Measurements from ENCODE around the gene RAD23B.

The RAD23B gene

DNA sequence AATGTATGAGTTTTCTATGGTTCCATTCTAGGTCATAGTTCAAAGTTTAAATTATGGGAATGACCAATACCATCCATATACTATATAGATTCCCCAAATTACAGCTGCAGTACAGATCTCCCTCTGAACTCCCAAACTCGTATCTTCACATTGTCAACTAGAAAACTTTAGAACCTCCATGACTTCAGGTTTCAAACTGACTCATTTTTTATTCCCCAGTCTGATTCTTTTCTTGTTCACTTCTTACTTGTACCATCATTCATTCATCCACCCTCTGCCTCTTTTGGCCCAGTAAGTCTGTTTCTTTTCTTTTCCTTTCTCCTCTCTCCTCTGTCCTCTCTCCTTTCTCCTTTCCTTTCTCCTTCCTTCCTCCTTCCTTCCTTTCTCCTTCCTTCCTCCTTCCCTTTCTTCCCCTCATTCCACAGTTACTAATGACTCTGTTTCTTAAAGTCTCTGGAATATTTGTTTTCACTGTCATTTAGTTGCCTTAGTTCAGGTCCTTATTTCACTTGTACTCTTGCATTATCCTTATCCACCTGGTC is 30.5 kb downstream of the RAD23B start:
- peaks cover 39% of the 10 kb centered on the region for H3K36me3 Mint-ChIP-seq (ENCODE audit: insufficient read depth)
- H3K27ac Mint-ChIP-seq = peak overlapping the region; percentile 1 to 17
- no peaks in the 10 kb centered on the region for H3K9me3 Mint-ChIP-seq
- peak overlapping the region in 1 of 2 donors; percentile 5 for H3K4me3 Mint-ChIP-seq
- H3K27me3 Mint-ChIP-seq = no peaks in the 10 kb centered on the region
- no peak for DNase-seq
- no peak for ATAC-seq (replicated peaks)
- peaks cover 50 to 73% of the 10 kb centered on the region in 2 donors for H3K4me1 Mint-ChIP-seq (ENCODE audit: low read depth in 2 of 2)

DNA sequence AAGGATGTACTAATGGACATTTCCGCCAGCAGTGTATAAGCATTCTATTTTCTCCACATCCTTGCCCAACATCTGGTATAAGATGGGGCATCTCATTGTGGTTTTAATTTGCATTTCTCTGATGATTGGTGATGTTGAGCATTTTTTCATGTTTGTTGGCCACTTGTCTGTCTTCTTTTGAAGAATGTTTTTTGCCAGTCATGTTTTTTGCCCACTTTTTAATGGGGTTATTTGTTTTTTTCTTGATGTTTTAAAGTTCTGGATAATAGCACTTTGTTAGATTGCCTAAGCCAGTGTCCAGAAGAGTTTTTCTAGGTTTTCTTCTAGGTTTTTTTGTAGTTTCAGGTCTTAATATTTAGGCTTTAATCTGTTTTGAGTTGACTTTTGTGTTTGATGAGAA is 31.7 kb downstream of the RAD23B start:
- Mint-ChIP-seq H3K27ac (peak overlapping the region in 1 of 2 donors; percentile 33), H3K4me1 (ENCODE audit: low read depth in 2 of 2) (peaks cover 40 to 64% of the 10 kb centered on the region in 2 donors), H3K4me3 (no peak overlapping the region), H3K36me3 (ENCODE audit: insufficient read depth) (peaks cover 46% of the 10 kb centered on the region), H3K9me3 (no peaks in the 10 kb centered on the region), H3K27me3 (no peaks in the 10 kb centered on the region)
- DNase-seq (no peak), ATAC-seq (replicated peaks) (no peak)

DNA sequence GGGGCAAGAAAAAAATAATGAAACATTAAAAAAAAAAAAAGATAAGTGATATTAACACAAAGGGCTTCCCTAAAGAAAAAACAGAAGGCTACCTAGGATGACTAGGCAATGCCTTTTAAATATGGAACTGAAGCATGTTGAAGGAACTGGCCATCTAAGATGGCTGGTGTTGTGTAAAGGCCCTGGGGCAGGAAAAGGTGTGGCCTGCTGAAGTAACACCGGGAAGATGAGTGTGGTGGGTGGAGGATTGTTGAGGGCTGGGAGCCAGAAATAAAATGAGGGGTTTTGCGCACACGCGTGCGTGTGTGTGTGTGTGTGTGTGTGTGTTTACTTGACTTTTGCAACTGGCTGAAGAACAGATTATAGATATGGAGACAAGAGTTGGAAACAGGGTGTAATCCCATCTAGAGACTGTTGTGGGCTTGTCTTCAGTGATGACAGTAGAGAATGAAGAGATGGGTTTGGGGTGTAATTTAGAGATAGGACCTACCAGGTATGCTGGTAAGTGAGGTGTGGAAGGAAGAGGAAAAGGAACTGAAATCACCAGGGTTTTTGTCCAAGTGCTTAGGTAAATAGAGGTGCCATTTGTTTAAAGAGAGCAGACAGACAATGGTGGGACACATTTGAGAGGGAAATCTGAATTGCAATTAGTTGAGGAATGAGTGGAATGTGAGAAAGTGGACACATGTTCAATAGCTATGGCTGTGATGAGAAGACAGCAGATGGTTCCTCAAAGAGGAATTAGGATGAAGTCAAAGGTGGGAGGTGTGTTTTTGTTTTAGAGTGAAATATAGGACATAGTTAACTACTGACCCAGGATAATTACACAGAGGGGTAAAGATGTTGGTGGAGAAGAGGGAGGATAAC is 33.9 kb downstream of the RAD23B start:
- DNase-seq = no peak
- H3K27ac Mint-ChIP-seq = peak overlapping the region; percentile 34 to 52
- ATAC-seq (replicated peaks) = no peak
- no peaks in the 10 kb centered on the region for H3K27me3 Mint-ChIP-seq
- peaks cover 57% of the 10 kb centered on the region for H3K36me3 Mint-ChIP-seq (ENCODE audit: insufficient read depth)
- peak overlapping the region in 1 of 2 donors; percentile 8 for H3K4me3 Mint-ChIP-seq
- H3K9me3 Mint-ChIP-seq = no peaks in the 10 kb centered on the region
- H3K4me1 Mint-ChIP-seq (ENCODE audit: low read depth in 2 of 2) = peaks cover 34 to 60% of the 10 kb centered on the region in 2 donors

DNA sequence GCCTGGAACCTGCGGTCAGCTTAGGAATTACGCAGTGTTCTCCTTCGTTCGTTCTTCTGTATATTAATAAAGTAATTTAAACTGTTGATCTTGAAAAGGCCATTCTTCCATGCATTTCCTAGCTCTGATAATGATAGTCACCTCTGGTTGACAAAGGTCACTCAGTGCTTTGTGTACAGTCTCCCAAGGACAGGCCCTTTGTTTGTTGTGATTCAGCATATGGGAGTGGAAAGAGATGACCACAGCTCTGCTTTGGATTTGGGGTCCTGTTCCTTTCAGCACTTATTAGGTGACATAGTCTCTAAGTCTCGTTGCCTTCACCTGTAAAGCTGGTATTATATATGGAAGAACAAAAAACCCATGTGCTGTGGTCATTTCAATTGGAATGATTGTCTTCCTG is 39.6 kb downstream of the RAD23B start:
- Mint-ChIP-seq H3K9me3 (peaks cover 0 to 3% of the 10 kb centered on the region in 2 donors), H3K36me3 (ENCODE audit: insufficient read depth) (peaks cover 85% of the 10 kb centered on the region), H3K4me3 (no peak overlapping the region), H3K27ac (no peak overlapping the region), H3K4me1 (ENCODE audit: low read depth in 2 of 2) (peaks cover 7 to 30% of the 10 kb centered on the region in 2 donors), H3K27me3 (no peaks in the 10 kb centered on the region)
- DNase-seq = no peak
- no peak for ATAC-seq (replicated peaks)

DNA sequence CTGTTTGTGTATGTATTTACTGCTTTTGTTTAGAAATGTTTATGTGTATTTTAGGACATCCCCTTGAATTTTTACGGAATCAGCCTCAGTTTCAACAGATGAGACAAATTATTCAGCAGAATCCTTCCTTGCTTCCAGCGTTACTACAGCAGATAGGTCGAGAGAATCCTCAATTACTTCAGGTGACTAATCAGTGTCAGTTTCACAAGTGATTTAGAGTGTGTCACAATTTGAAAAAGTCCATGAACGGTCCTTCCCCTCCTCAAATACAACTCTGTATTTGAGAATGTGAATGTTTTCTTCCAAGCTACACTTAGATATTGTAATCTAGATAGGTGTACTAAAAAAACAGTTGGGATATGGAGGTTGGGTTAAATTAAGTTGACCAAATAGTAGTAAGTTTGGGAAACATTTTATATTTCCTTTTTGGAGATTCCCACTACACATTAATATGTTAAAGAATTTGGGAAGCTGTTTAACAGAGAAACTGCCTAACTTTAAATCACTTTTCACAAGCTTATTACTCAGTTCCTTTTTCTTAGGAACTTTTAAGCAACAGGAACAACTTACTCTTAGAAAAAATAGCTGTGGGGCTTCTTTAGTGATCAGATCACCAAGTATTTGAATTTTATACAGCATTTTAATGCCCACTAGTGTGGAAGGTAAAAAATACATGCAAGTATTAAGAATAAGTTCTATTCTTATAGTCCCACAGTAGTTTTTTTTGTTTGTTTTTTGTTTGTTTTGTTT is 40.9 kb downstream of the RAD23B start:
- Mint-ChIP-seq H3K27me3 (no peaks in the 10 kb centered on the region), H3K4me3 (no peak overlapping the region), H3K4me1 (ENCODE audit: low read depth in 2 of 2) (peaks cover 3 to 23% of the 10 kb centered on the region in 2 donors), H3K9me3 (peaks cover 0 to 3% of the 10 kb centered on the region in 2 donors), H3K27ac (peak overlapping the region in 1 of 2 donors; percentile 49), H3K36me3 (ENCODE audit: insufficient read depth) (peaks cover 91% of the 10 kb centered on the region)
- ATAC-seq (replicated peaks) (no peak), DNase-seq (no peak)

DNA sequence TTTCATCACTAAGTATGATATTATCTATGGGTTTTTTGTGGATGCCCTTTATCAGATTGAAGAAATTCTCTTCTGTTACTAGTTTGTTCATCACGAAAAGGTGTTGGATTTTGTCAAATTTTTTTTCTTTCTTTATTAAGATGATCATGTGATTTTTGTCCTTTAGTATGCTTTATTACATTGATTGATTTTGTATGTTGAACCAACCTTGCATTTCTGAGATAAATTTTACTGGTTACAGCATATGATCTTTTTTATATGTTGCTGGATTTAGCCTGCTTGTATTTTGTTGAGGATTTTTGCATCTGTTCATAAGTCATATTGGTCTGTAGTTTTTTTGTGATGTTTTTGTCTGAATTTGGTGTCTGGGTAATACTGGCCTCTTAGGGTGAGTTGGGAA is 42.8 kb downstream of the RAD23B start:
- peaks cover 3 to 20% of the 10 kb centered on the region in 2 donors for H3K4me1 Mint-ChIP-seq (ENCODE audit: low read depth in 2 of 2)
- ATAC-seq (replicated peaks) (no peak), DNase-seq (no peak)
- peaks cover 91% of the 10 kb centered on the region for H3K36me3 Mint-ChIP-seq (ENCODE audit: insufficient read depth)
- no peak overlapping the region for H3K27ac Mint-ChIP-seq
- no peaks in the 10 kb centered on the region for H3K27me3 Mint-ChIP-seq
- peaks cover 0 to 3% of the 10 kb centered on the region in 2 donors for H3K9me3 Mint-ChIP-seq
- no peak overlapping the region for H3K4me3 Mint-ChIP-seq

DNA sequence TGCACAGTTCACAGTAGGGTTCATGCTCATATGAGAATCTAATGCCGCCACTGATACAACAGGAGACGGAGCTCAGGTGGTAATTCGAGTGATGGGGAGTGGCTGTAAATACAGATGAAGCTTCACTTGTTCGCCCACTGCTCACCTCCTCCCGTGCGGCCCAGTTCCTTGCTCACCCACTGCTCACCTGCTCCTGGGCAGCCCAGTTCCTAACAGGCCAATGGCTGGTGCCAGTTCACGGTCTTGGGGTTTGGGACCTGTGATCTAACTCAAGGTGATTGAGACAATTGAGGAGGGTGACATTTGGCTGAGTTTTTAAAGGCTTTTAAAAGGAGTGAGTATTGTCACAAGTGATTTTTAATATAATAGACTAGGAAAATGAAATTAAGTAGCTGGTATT is 45.4 kb downstream of the RAD23B start:
- ATAC-seq (replicated peaks) = no peak
- H3K4me3 Mint-ChIP-seq = no peak overlapping the region
- H3K4me1 Mint-ChIP-seq (ENCODE audit: low read depth in 2 of 2) = peaks cover 5 to 19% of the 10 kb centered on the region in 2 donors
- H3K9me3 Mint-ChIP-seq = peaks cover 0 to 3% of the 10 kb centered on the region in 2 donors
- peaks cover 89% of the 10 kb centered on the region for H3K36me3 Mint-ChIP-seq (ENCODE audit: insufficient read depth)
- no peak for DNase-seq
- H3K27me3 Mint-ChIP-seq = no peaks in the 10 kb centered on the region
- H3K27ac Mint-ChIP-seq = peak overlapping the region; percentile 25 to 62

DNA sequence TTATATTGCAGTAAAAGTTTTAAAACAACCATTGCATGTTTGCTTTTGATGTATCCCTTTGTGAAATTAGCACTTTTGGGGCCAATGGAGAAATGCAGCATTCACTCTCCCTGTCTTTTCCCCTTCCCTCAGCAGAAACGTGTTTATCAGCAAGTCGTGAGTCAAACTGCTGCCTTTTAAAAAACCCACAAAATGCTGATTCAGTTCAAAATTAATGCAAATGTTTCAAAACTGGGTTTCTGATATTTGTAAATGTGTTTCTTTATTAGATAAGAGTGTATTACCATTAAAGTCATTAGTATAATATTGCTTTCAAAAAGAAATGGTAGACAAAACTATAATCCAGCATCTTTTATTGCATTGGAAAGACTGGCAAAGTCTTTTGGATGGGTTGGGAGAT is 47.3 kb downstream of the RAD23B start:
- Mint-ChIP-seq H3K4me3 (no peak overlapping the region), H3K9me3 (peaks cover 0 to 3% of the 10 kb centered on the region in 2 donors), H3K27ac (no peak overlapping the region), H3K36me3 (ENCODE audit: insufficient read depth) (peaks cover 70% of the 10 kb centered on the region), H3K27me3 (no peaks in the 10 kb centered on the region), H3K4me1 (ENCODE audit: low read depth in 2 of 2) (peaks cover 5 to 19% of the 10 kb centered on the region in 2 donors)
- DNase-seq (no peak), ATAC-seq (replicated peaks) (no peak)

DNA sequence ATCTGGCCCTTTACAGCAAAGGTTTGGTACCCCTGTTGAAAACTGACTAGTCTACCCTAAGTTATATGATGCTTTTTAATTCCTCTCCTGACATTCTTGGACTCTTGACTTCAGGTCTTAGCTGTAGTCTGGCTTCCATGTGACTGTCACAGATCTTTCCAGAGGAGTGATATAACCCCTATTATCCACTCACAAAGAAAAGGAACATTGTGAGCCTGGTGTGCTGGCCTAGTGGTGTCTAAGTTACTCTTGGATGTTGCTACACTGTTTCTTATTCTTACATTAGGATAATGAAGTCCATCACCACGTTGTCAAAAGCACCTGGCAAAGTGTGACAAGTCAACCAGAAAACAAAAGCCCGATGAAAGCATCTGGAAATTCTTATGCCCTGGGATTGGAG is 49.8 kb downstream of the RAD23B start:
- ATAC-seq (replicated peaks) (no peak), DNase-seq (no peak)
- Mint-ChIP-seq H3K4me1 (ENCODE audit: low read depth in 2 of 2) (peaks cover 2 to 4% of the 10 kb centered on the region in 2 donors), H3K36me3 (ENCODE audit: insufficient read depth) (peaks cover 54% of the 10 kb centered on the region), H3K4me3 (no peak overlapping the region), H3K9me3 (no peaks in the 10 kb centered on the region), H3K27me3 (no peaks in the 10 kb centered on the region), H3K27ac (peak overlapping the region; percentile 52 to 62)

DNA sequence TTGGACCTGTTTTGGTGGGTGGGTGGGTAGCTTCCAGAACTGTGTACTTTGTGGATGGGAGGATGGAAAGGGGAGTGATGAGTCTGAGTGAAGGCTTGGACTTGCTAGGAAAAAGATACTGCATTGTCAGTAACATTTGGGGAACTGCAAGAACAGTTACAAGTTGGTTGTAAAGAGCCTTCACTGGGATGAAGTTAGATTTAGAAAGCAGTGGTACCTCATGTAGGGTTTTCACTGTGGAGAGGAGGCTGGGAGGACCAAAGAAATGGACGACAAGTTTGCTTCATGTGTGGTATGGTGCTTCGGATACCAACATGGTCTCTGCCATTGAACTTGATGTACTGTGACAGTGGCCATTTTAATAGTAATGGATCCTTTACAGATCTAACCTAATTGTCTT is 50.3 kb downstream of the RAD23B start:
- no peak for DNase-seq
- Mint-ChIP-seq H3K4me3 (no peak overlapping the region), H3K4me1 (ENCODE audit: low read depth in 2 of 2) (peaks cover 2 to 3% of the 10 kb centered on the region in 2 donors), H3K27ac (peak overlapping the region in 1 of 2 donors; percentile 52), H3K27me3 (no peaks in the 10 kb centered on the region), H3K36me3 (ENCODE audit: insufficient read depth) (peaks cover 49% of the 10 kb centered on the region), H3K9me3 (no peaks in the 10 kb centered on the region)
- ATAC-seq (replicated peaks) = no peak

DNA sequence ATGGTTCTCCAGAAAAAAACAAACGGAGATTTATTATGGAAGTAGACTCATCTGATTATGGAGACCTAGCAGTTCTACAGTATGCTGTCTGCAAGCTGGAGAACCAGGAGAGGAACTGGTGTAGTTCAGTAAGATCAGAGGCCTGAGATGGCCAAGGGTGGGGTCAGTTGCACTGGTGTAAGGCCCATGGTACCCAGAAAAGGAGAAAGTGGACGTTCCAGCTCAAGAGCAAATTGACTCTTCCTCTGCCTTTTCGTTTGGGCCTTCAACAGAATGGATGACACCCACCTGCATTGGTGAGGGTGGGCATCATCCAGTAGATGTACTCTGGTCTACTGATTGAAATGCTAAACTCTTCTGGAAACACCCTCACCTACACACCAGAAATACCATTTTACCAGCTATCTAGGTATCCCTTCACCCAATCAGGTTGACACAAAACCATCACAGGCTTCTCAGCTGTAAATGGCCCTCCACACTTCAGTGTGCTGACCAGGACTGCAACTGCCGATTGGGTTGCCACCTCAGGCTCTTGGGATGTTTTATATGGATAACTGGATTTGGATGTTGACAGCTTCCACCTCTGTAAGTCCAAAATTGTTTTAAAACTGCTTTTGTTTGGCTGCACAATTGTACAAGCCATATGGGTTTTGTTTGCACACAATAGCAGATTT is 51.2 kb downstream of the RAD23B start:
- peaks cover 42% of the 10 kb centered on the region for H3K36me3 Mint-ChIP-seq (ENCODE audit: insufficient read depth)
- peaks cover 3 to 5% of the 10 kb centered on the region in 2 donors for H3K4me1 Mint-ChIP-seq (ENCODE audit: low read depth in 2 of 2)
- no peak overlapping the region for H3K4me3 Mint-ChIP-seq
- no peaks in the 10 kb centered on the region for H3K9me3 Mint-ChIP-seq
- peak overlapping the region in 1 of 2 donors; percentile 52 for H3K27ac Mint-ChIP-seq
- ATAC-seq (replicated peaks) = no peak
- H3K27me3 Mint-ChIP-seq = no peaks in the 10 kb centered on the region
- DNase-seq = no peak

DNA sequence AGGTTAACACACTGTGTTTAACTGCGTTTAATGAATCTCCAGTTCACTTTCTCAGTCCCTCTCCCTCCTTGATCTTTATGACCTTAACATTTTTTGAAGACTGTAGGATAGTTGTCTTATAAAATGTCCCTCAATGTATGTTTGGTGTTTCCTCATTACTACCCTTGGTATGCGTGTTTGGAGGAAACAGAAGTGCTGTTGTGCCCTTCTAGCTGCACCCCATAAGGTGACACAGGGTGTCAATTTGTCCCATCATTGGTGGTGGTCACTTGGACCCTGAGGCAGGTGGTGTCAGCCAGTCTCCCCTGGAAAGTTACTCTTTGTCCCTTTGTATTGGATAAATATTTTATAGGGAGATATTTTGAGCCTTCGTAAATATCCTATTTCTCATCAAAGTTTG is 52.3 kb downstream of the RAD23B start:
- no peak for DNase-seq
- peaks cover 33% of the 10 kb centered on the region for H3K36me3 Mint-ChIP-seq (ENCODE audit: insufficient read depth)
- H3K4me1 Mint-ChIP-seq (ENCODE audit: low read depth in 2 of 2) = peaks cover 3 to 5% of the 10 kb centered on the region in 2 donors
- H3K27ac Mint-ChIP-seq = peak overlapping the region; percentile 3 to 11
- no peak for ATAC-seq (replicated peaks)
- H3K4me3 Mint-ChIP-seq = no peak overlapping the region
- no peaks in the 10 kb centered on the region for H3K9me3 Mint-ChIP-seq
- no peaks in the 10 kb centered on the region for H3K27me3 Mint-ChIP-seq

DNA sequence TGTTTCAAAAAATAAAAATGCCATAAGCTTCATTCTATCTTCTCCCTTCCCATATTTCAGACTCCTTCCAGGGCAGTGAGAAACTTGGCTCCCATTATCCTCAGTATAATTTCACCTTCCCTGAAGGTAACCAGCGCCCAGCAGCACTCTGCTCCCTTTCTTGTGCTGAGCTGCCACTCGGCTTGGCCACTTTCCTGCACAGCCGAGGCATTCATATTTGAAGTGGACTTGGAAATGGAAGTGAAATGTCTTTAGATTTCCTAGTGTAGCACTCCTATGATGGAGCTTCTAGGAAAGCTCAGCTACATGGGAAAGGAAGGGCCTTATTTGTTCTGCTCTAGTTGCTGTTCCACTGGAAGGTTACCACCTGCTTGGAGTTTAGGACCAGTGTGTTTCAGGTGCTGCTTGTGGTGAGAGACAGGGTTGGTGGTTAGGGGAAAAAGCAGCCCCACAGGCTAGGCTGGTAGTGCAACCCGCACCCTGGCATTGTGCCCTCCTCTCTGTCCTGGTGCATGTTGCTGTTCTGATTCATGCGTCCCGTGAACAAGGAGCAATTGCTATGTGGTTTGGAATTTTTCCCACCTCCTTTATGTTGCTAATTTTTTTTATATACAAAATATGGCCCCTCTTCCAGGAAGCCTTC is 53.8 kb downstream of the RAD23B start:
- Mint-ChIP-seq H3K27me3 (no peaks in the 10 kb centered on the region), H3K36me3 (ENCODE audit: insufficient read depth) (peaks cover 23% of the 10 kb centered on the region), H3K27ac (peak overlapping the region; percentile 26 to 29), H3K4me1 (ENCODE audit: low read depth in 2 of 2) (peaks cover 7 to 10% of the 10 kb centered on the region in 2 donors), H3K4me3 (no peak overlapping the region), H3K9me3 (no peaks in the 10 kb centered on the region)
- DNase-seq = no peak
- no peak for ATAC-seq (replicated peaks)
